Left kidney (tissue), 2 donors: ENCODE data around the gene PVALB. TPM values are rescaled to one million over a fixed set of nuclear protein-coding genes. Genes with fewer than 3 reads are reported as not detected.

Experiments
- DNase-seq: peaks from one replicate; pipeline ENCODE4 v3.0.0-alpha.2; 2013
- polyA plus RNA-seq: library from polyadenylated mRNA; unstranded; fragments of 120-200 nt; gene quantifications from one replicate; pipeline ENCODE4 v1.2.1, GENCODE V29; 2013; ENCODE audit not compliant: insufficient read length

Gene PVALB
- polyA plus RNA-seq, 1 donor, result 5.9 TPM

DNA sequence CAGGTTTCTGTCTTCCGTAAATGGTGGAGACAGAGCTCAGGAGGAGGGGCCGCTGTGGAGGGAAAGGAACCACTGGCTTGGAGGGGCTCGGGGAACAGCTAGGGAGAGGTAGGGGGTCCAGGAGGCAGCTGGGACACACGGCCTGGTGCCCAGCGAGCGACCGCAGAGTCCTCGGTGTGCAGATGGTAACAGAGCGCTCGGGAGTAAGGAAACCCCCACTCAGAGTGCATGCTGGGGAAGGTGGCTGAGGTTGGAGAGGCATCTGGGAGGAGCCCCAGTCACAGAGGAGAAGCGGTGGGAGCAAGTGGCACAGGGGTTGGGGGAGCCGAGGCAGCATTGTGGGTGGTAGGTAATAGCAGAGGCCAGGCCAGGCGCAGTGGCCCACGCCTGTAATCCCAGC is 33.2 kb upstream of the PVALB start:
- no peak for DNase-seq

DNA sequence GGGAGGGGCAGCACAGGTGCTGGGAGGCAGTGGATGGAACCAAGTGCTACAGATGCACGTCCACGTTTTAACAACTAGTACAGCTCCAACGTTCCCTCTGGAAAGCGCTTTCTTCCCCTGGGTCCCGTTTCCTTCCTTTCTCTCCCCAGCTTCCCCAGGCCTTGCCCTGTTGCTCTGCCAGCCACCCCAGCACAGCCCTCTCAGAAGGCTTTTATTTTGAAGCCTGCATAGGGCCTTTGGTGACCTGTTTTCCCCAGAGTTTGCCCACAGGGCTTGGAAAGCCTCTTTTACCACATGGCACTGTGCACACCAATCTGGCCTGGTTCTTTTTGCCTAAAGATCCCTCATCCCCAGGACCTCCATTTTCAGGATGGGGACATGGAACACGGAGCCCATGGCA is 30.1 kb upstream of the PVALB start:
- DNase-seq, result no peak

DNA sequence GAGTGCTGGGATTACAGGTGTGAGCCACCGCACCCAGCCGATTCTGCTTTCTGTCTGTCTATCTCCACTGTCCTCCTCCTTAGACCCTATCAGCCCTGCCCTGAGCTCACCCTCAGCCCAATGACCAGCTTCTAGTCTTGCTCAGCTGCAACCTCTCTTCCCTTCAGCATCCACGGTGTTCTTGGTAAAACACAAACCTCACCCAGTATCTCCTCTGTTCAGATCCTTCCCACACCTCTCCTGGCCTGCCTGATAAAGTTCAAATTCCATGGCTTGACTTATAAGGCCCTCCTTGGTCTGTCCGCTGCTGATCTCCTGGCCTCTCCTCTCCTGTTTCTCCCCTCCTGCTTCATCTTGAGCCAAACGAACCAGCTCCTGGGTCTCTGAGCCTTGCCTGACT is 29.4 kb upstream of the PVALB start:
- DNase-seq, result no peak

DNA sequence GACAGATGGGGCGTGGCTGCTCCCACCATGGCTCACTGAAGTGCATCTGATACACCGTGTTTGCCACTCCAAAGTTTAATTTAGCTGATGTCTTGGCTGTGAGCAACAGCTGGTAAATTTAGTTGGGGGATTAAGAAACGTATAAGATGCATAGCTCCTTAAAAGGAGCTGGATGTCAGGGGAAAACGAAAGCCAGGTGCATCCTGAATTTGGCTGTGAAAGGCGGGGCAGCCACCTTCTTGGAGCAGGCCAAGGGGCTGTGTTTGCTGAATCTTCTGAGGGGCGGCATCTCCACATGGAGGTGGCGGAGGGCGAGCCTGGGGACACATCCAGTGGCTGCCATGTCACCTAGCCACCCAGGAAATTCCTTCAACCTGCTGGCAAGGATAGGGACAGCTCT is 23.3 kb upstream of the PVALB start:
- no peak for DNase-seq

DNA sequence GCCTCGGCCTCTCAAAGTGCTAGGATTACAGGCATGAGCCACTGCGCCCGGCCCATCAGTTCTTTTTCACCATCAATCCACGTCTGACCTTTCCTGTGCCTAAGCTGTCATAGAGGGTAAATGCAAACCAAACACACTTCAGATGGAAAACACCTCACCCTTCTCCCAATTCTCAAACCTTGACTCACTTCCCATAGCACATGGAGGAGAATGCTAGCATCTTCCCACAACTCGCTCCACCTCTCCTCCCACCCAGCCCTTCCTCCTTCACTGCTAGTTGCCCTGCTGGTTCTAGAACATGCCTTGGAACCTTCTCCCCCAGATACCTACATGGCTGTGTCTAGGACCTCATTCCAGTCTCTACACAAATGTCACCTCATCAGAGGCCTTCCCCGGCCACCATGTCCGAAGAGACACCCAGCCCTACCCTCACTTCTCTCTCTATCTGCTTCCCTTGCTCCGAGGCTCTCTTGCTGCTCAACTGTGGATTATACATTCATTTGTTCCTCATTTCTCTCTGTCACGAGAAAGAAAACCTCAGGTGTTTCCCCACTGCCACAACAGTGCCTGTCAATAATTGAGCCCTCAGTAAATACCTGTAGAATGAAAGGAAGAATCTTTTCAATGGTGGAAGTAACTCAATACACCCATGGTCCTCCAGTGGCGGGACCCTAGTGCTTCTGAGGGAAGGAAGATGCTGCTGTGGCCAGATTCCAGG is 22.7 kb upstream of the PVALB start:
- no peak for DNase-seq

DNA sequence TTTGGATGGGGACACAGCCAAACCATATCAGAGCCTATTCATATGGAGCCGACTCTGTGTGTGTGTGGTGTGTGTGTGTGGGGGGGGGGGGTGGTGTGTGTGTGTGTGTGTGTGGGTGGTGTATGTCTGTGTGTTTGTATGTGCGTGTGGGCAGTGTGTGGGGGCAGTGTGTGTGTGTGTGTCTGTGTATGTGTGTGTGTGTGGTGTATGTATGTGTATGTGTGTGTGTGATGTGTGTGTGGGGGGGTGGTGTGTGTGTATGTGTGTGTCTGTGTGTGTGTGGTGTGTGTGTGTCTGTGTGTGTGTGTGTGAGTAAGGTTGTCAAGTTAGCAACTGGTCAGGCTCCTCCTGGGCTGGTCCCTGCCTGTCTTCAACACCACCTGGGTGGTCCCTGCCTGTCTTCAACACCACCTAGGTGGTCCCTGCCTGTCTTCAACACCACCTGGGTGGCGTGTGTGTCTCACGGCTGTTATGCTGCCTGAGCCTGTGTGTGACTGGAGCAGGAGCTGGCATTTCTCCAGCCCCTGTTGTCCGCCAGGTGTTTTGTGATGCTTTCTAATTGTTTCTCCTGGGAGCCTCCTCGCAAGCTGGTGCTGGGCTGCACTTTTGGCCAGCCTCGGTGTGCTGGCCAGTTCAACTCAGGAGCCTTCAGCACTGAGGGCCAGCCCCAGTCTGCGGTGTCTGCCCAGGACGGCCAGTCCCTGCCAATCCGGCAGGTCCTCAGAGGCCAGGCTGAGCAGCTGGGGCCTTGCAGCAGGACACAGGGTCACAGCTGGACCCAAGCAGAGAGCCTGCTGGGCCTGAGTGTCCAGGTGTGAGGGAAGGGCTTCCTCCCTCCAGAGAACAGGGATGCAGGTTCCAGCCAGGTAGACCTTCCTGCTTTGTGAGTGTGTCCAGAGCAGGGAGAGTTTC is 21.5 kb upstream of the PVALB start:
- DNase-seq, result no peak

DNA sequence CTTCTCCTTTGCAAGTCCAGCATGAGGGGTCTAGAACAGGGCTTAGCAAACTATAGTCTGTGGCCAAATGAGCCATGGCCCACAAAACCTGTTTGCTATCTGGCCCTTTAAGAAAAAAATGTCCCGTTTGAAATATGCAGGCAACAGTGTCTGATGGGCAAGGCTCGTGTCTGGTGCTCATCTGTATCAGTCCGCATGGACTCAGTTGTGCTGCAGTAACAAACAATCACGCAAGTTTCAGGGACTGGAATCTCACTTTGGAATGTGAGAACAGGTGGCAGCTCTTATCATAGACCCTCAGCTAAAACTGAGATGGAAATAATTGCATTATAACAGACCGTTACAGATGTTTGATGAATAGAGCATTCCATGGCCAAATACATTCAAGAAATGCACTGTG is 19.1 kb upstream of the PVALB start:
- DNase-seq, result no peak

DNA sequence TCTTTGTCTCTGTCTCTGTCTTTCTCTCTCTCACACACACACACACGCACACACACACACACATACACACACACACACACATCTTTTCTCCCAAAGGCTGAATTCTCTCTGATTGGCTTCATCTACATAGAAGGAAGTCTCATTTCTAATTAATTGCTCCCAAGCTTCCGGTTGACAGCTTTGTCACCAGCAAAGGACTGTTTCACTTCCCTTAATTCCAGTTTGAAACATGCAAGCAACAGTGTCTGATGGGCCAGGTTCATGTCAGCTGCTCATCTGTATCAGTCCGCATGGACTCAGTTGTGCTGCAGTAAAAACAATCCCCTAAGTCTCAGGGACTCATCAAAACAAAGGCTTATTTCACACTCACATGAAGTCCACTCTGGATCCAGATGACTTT is 16.2 kb upstream of the PVALB start:
- no peak for DNase-seq

DNA sequence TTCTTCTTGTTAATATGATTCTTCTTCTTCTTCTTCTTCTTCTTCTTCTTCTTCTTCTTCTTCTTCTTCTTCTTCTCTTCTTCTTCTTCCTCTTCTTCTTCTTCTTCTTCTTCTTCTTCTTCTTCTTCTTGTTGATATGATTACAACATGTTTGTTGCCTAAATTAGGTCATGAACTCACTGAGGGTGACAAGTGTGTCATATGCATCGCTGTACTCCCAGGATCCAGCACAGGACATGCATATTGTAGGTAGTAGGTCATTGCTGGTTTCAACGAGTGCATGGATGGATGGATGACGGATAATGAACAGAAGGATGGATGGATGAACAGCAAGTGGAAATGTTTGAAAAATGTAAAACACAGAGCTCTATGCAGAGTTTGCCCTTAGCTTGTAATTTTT is 14.9 kb upstream of the PVALB start:
- DNase-seq, result no peak

DNA sequence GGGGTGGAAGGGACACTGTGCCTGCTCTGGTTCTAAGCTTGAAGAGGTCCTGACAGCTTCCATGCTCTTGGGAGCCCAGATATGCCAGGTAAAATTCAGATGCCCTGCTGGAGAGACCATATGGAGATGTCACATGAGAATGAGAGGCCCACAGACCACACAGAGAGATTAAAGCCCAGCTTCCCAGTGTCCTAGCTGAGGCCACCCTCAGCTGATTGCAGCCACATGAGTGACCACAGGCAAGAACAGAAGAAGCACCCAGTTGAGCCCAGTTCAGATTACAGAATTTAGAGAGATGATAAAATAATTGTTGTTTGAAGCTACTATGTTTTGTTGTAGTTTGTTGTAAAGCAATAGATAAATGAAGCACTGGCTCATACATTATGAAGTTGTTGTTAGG is 14.4 kb upstream of the PVALB start:
- no peak for DNase-seq

DNA sequence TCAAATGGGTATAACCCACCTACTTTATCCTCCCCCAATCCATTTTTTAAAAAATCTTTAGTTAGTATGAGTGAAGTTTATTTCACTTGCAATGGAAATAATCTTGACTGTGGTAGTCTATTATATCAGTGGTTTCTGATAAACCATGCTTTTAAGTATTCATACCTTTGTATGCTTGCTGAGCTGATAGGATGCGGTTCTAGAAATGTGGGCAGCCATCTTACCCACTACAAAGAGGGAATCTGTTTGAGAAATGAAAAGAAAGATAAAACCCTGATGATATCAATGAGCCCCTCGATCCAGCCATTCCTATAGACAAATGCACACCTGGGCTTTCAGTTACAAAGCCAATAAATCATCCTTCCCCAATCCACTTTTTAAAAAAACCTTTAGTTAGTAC is 13.8 kb upstream of the PVALB start:
- DNase-seq, result no peak

DNA sequence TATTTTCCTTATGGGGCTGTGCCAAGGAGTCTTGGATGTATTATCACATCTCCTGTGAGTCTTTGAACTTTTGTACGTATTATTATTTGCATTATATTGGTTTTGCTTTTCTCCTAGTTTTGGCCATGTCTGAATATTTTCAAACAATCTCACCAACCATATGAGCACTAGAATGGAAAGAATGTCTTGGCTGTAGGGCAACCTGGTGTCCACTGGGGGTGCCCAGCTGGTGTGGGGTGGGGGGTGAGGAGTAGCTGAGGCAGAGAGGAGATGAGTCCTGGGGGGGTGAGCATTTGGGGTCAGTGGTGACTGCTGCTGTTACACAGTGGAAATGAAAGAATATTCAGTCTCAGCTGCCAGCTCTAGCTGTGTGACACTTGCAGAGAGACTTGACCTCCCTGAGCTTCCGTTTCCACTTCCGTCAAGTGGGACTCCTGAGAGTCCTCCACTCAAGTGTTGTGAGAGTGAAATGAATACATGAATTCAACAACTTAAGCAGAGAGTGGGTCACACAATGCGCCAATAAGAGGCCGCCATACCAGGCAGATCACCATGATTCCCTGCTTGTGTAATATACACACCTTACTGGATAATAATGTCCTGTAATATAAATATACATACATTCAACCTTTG is 12.7 kb upstream of the PVALB start:
- no peak for DNase-seq

DNA sequence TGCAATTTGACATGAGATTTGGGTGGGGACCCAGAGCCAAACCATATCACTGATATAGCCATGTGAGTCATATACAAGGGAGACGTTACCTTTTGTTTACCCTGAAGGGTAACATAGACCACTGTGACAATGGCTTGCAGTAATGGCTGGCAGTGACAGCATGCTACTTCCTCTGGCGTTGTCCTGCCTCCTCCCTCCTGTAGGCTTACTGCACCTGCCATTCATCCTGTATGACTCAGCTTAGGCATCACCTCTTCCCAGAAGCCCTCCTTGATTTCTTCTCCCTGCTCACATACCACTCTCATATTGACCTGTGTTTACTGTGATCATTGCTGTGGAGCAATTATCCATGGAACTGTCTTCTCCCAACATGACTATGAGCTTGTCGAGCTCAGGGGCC is 12.0 kb upstream of the PVALB start:
- DNase-seq, result no peak

DNA sequence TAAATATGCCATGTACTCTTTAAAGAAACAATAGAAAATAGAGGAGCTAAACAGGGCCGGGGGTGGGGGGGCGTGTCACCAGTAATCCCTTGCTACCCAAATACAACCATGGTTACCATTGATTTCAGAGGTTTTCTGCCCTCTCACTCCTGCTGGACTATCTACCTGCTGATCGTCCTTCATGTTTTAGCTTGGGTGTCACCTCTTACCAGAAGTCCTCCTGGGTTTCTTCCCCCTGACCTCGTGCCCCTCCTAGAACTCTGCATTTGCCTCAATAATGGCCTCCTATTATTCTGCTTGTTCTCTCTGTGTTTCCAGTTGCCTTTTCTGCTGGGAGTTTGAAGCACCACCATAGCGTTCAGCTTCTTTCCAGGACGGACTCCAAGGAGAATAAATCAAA is 9.4 kb upstream of the PVALB start:
- no peak for DNase-seq

DNA sequence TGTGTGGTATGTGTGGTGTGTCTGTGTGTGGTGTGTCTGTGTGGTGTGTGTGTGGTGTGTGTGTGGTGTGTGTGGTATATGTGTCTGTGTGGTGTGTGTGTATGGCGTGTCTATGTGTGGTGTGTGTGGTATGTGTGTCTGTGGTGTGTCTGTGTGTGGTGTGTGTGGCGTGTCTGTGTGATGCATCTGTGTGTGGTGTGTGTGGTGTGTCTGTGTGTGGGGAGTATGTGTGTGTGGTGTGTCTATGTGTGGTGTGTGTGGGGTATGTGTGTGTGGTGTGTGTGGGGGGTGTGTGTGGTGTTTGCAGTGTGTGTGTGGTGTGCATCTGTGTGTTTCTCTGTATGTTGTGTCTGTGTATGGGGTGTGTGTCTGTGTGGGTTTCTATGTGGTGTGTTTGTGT is 7.8 kb upstream of the PVALB start:
- DNase-seq, result no peak

DNA sequence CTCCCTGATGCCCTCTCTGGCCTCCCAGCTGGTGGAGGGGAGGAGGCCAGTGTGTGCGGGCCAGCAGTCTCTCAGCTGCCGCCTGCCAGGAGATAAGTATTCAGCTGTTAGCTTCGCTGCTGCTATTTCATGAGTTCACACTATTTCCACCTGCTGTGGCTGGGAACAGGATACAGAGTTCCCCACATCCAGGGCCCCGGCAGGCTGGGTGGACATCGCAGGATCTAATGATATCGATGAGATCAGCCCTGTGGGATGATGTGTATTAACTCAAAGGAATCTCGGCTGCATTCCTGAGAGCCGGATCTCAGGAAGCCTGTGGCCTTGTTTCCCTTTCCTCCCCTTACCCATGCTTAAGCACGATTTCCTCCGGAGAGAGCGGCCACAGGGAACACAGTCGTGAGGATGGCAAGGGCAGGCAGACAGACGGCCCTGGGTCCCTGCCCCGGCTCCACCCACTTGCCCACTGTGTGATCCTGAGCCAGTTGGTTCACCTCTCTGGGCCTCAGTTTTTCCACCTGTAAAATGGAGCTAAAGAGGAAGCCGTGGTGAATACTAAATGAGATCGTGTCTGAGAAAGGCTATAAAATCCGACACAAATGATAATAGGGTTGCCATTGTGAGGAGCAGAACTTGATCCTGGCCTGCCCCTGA is 6.5 kb upstream of the PVALB start:
- DNase-seq, result no peak

DNA sequence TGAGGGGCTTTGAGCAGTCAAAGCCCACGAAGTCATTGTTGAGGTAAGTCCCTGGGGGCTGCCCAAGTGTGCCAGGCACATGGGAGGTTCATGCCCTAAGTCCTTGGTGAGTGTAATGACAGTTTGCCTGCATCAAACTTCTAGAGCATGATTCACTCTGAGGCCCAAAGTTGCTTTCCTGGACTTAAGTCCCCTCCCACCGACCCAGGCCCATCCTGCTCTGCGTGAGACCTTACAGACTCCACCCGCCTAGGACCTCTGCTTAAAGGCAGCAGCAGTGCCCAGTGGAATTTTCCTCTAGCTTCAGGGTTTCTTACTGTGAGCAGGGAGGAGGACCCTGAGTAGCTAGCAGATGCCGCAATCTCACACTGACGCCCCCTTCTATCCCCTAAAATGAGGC is 5.7 kb upstream of the PVALB start:
- DNase-seq, result no peak

DNA sequence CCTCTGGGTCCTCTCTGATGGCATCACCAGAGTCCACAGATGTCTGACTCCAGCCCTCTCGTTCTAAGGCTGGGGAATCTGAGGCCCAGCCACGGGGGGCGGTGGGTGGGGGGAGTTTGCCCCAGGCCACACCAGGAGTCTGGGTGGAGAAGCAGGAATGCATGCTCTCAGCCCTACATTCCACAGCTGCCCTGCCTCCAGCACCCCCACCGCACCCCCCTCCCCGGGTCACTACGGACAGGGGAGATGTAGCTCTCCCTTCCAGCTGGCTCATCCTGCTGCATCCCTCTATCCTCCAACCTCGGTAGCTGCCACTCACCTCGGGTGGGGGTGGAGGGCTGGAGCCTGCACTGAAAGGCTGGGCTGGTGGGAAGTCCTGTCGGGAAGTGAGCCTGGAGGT is 2.3 kb upstream of the PVALB start:
- DNase-seq, result no peak

DNA sequence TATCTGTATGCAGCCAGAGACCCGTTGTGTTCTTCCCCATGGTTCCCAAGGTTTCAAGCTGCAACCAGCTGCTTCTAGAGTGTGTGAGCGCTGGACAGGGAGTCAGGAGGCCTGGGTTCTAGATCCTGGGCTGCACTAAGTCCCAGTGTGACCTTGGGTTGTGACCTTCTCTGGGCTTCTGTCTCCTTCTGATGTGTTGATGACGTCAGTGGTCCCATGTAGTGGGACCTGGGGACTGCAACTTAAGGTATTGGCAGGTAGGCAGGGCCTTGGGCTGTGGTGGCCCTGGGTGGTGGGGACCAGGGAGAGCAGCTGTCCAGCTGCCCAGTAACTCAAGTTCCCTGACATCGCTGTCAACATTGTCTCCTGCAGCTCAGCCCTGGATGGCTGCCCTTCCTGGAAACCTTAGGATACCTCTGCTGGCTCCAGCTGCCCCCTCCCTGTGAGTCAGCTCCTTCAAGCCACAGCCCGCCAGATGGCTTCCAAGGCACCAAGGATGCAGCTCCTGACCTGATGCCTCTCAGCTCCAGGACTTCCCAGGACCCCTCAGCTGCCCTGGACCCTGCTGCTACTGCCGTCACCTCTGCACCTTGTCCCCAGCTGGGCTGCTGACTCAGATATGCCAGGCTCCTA is 1.3 kb upstream of the PVALB start:
- DNase-seq, result no peak

DNA sequence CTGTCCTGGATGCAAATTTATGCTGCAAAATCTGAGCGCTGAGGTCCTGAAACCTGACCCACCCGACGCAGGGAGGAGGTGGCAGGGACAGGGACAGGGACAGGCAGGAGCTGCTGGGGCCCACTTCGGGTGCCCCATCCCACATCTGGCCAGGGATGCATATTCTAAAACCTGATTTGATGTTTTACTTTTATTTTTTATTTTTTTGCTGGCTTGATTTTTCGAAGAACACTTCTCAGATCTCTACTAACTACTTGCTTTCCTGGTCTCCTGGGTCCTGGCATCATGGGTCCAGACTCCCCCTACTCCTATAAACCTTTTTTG is 652 bp upstream of the PVALB start:
- no peak for DNase-seq

DNA sequence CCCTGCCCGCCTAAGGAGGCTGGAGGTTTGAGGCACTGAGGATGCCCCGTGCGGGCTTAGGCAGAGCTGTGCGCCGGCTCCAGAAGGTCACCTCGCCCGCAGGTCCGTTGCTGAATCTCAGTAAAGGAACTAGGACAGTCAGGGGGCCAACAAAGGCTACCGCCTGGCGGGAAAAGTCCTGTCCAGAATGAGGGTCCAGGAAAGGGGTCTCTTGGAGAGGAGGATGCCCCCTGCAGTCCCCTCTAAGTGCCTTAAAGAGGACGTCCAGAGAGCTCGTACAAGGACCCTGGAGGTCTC is 548 bp downstream of the PVALB start:
- DNase-seq, result no peak

DNA sequence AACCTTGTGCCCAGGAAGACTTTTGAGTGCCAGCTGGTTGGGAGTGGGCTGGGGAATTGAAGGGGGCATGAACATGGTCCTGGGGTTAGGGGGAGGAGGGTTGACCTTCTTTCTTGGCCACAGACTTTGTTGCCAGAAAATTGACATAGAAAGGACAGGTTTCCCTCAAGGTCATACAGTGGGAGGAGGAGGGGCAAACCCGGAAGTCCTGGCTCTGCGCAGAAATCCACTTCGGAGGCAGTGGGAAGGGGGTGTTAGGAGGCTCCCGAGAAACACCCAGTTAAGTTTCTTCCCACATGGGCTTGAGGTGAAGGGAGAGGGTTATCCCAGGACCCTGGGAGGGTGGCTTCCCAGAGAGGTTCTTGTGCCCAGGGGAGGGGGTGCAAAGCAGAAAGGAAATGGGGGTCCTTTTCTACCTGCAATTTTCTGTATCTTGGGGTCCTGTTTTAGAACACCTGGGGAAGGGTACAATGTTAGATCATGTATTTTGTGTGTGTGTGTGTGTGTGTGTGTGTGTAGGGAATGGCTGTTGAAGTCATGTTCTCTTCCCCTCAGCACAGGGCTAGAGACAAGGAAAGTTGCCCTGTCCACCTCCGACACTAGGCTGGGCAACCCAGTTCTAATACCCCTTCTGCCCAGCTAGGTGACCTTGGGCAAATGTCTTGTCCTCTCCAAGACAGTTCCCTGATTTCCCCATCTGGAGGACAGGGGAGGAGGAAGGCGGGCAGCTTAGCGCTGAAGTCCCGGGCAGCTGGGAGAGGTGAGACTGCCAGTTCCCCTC is 1.1 kb downstream of the PVALB start:
- DNase-seq, result no peak
